GM23338 (cell line): ENCODE measurements around the gene BTBD16. TPM values are rescaled to one million over a fixed set of nuclear protein-coding genes. Genes with fewer than 3 reads are reported as not detected.

Experiments
- ATAC-seq: fragments of 200-7000 bp; cut with Tn5 transposase; 3 replicates; pipeline ENCODE4 v1.9.1; 2020
- DNase-seq: peaks from one replicate; pipeline ENCODE4 v3.0.0-alpha.2; 2015; ENCODE audit warnings: low spot score
- H2AFZ ChIP-seq: fragments of 200-600 bp; sonication (generic); 2 replicates; pipeline ENCODE4 v1.8.0; 2016; ENCODE audit warnings: antibody characterized with exemption, mild to moderate bottlenecking, moderate library complexity
- H3F3A ChIP-seq: fragments of 200-600 bp; sonication (generic); replicated peaks from 2 replicates; pipeline ENCODE4 v1.8.0; 2017; ENCODE audit warnings: antibody characterized with exemption, mixed run types, low read depth
- H3K27ac ChIP-seq: fragments of 200-600 bp; sonication (generic); 2 replicates; pipeline ENCODE4 v1.6.1; 2016; ENCODE audit warnings: low read depth
- H3K27me3 ChIP-seq: fragments of 200-600 bp; sonication (generic); 2 replicates; pipeline ENCODE4 v1.8.0; 2016; ENCODE audit warnings: mild to moderate bottlenecking, mixed run types, moderate library complexity; ENCODE audit not compliant: insufficient read depth
- H3K36me3 ChIP-seq: fragments of 200-600 bp; sonication (generic); 2 replicates; pipeline ENCODE4 v1.8.0; 2016; ENCODE audit warnings: mild to moderate bottlenecking; ENCODE audit not compliant: insufficient read depth
- H3K4me1 ChIP-seq: fragments of 200-600 bp; sonication (generic); 2 replicates; pipeline ENCODE4 v1.8.0; 2016; ENCODE audit warnings: mild to moderate bottlenecking, moderate library complexity; ENCODE audit not compliant: insufficient read depth
- H3K4me2 ChIP-seq: fragments of 200-600 bp; sonication (generic); 2 replicates; pipeline ENCODE4 v1.7.1; 2017; ENCODE audit warnings: mixed run types
- H3K4me3 ChIP-seq: fragments of 200-600 bp; sonication (generic); 2 replicates; pipeline ENCODE4 v1.6.1; 2016; ENCODE audit warnings: mixed run types
- H3K79me2 ChIP-seq: fragments of 200-600 bp; sonication (generic); replicated peaks from 2 replicates; pipeline ENCODE4 v1.8.0; 2017; ENCODE audit warnings: mild to moderate bottlenecking; ENCODE audit not compliant: insufficient read depth
- H3K9me2 ChIP-seq: fragments of 200-600 bp; sonication (generic); 2 replicates; pipeline ENCODE4 v1.8.0; 2017; ENCODE audit not compliant: insufficient read depth
- H4K20me1 ChIP-seq: fragments of 200-600 bp; sonication (generic); replicated peaks from 2 replicates; pipeline ENCODE4 v1.8.0; 2017; ENCODE audit warnings: mild to moderate bottlenecking; ENCODE audit not compliant: insufficient read depth
- H3K27ac Mint-ChIP-seq: 2 replicates; pipeline ENCODE4 v1.8.0; 2020; ENCODE audit warnings: inconsistent platforms, mild to moderate bottlenecking, moderate library complexity, mixed read lengths
- H3K27me3 Mint-ChIP-seq: 3 replicates; pipeline ENCODE4 v1.8.0; 2022; ENCODE audit warnings: low read depth, mild to moderate bottlenecking, moderate library complexity, mixed read lengths, inconsistent platforms; ENCODE audit not compliant: insufficient read depth, poor library complexity
- H3K36me3 Mint-ChIP-seq: 3 replicates; pipeline ENCODE4 v1.8.0; 2021; ENCODE audit warnings: low read depth, mild to moderate bottlenecking, inconsistent platforms, moderate library complexity, mixed read lengths
- H3K4me1 Mint-ChIP-seq: 3 replicates; pipeline ENCODE4 v1.8.0; 2020; ENCODE audit warnings: mild to moderate bottlenecking, inconsistent platforms, mixed read lengths
- H3K4me3 Mint-ChIP-seq: 3 replicates; pipeline ENCODE4 v1.8.0; 2021; ENCODE audit warnings: moderate library complexity, mild to moderate bottlenecking, inconsistent platforms, mixed read lengths
- H3K9me3 Mint-ChIP-seq: 3 replicates; pipeline ENCODE4 v1.8.0; 2020; ENCODE audit warnings: moderate library complexity, mild to moderate bottlenecking, inconsistent platforms, mixed read lengths
- CREB1 ChIP-seq: fragments of 250-450 bp; sonication (Bioruptor Pico); IDR thresholded peaks from 2 replicates; pipeline ENCODE4 v1.5.0; 2020; ENCODE audit warnings: low read depth, mild to moderate bottlenecking, moderate library complexity
- ETS1 ChIP-seq: IDR thresholded peaks from 2 replicates; pipeline ENCODE4 v1.6.1; 2016; ENCODE audit warnings: antibody characterized with exemption
- EZH2 ChIP-seq: fragments of 200-600 bp; sonication (generic); IDR thresholded peaks from one replicate; pipeline ENCODE4 v1.8.0; 2017; ENCODE audit warnings: antibody characterized with exemption, mild to moderate bottlenecking, low read depth; ENCODE audit not compliant: unreplicated experiment
- EZH2phosphoT487 ChIP-seq: fragments of 200-600 bp; sonication (generic); IDR thresholded peaks from one replicate; pipeline ENCODE4 v1.8.1; 2018; ENCODE audit warnings: antibody characterized with exemption; ENCODE audit not compliant: unreplicated experiment
- JUNB ChIP-seq: IDR thresholded peaks from one replicate; pipeline ENCODE4 v1.6.1; 2016; ENCODE audit warnings: antibody characterized with exemption; ENCODE audit not compliant: unreplicated experiment
- NANOG ChIP-seq: IDR thresholded peaks from 2 replicates; pipeline ENCODE4 v1.6.1; 2016; ENCODE audit warnings: antibody characterized with exemption, borderline replicate concordance
- POLR2AphosphoS5 ChIP-seq: IDR thresholded peaks from 2 replicates; pipeline ENCODE4 v1.6.1; 2016; ENCODE audit warnings: antibody characterized with exemption, low read depth
- REST ChIP-seq: IDR thresholded peaks from one replicate; pipeline ENCODE4 v1.6.1; 2018; ENCODE audit warnings: antibody characterized with exemption; ENCODE audit not compliant: unreplicated experiment
- STAT1 ChIP-seq: IDR thresholded peaks from one replicate; pipeline ENCODE4 v1.6.1; 2016; ENCODE audit warnings: antibody characterized with exemption; ENCODE audit not compliant: unreplicated experiment
- ZNF114 ChIP-seq: fragments of 250-450 bp; sonication (Bioruptor Pico); IDR thresholded peaks from 2 replicates; pipeline ENCODE4 v1.5.0; 2020; ENCODE audit warnings: mild to moderate bottlenecking, moderate library complexity
- ZNF331 ChIP-seq: fragments of 250-450 bp; sonication (Bioruptor Pico); IDR thresholded peaks from 2 replicates; pipeline ENCODE4 v1.5.0; 2020; ENCODE audit warnings: low read depth, mild to moderate bottlenecking, moderate library complexity
- polyA plus RNA-seq: library from polyadenylated mRNA; unstranded; fragments of >200 nt; fragmentation: Nextera tagmentation; extraction: Ambion mirVana; gene quantifications from 2 replicates; pipeline ENCODE4 v1.2.1, GENCODE V29; 2016
- total RNA-seq: library from RNA; depleted of rRNA; stranded (reverse); fragments of >200 nt; shearing (Covaris generic); gene quantifications from 2 replicates; pipeline ENCODE4 v1.2.3, GENCODE V29; 2014
- TF ChIP-seq, protein P1 (sequence below): fragments of 250-450 bp; sonication (Bioruptor Pico); IDR thresholded peaks from 2 replicates; pipeline ENCODE4 v1.5.0; 2020; ENCODE audit warnings: mild to moderate bottlenecking, moderate library complexity

BTBD16 gene
- total and polyA plus RNA-seq, 2 experiments from 2014 or later, result not detected

DNA sequence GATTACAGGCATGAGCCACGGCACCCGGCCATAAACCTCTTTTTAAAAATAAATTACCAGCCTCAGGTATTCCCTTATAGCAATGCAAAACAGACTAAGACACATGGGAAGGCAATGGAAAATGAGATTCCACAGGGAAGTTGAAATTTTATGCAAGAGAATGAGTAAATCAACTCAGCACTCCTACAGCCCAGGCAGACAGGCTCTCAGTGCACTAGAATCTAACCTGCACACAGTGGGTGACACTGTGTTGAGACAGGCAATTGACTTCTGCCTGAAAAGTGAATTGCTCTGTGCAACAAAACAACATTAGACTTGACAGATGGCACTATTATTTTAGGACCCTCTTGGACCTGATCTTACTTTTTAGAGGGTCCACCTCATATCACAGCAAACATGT, 83.3 kb downstream of the BTBD16 start:
- H3K4me3 ChIP-seq, result no peak overlapping the region
- H4K20me1 ChIP-seq, result no peaks in the 10 kb centered on the region
- Mint-ChIP-seq H3K9me3 (peaks cover 10% of the 10 kb centered on the region), H3K36me3 (peaks cover 11% of the 10 kb centered on the region), H3K4me1 (peaks cover 5% of the 10 kb centered on the region), H3K4me3 (no peak overlapping the region), H3K27me3 (peaks cover 1% of the 10 kb centered on the region), H3K27ac (no peak overlapping the region; the same call in 1 of the 2 replicates)
- H3K27ac ChIP-seq, result no peak overlapping the region
- no peak overlapping the region for H3K4me2 ChIP-seq
- no peaks in the 10 kb centered on the region for H3K36me3 ChIP-seq
- DNase-seq, result no peak
- H3F3A ChIP-seq, result no peaks in the 10 kb centered on the region
- no peaks in the 10 kb centered on the region for H3K9me2 ChIP-seq
- TF ChIP-seq, protein P1, sequence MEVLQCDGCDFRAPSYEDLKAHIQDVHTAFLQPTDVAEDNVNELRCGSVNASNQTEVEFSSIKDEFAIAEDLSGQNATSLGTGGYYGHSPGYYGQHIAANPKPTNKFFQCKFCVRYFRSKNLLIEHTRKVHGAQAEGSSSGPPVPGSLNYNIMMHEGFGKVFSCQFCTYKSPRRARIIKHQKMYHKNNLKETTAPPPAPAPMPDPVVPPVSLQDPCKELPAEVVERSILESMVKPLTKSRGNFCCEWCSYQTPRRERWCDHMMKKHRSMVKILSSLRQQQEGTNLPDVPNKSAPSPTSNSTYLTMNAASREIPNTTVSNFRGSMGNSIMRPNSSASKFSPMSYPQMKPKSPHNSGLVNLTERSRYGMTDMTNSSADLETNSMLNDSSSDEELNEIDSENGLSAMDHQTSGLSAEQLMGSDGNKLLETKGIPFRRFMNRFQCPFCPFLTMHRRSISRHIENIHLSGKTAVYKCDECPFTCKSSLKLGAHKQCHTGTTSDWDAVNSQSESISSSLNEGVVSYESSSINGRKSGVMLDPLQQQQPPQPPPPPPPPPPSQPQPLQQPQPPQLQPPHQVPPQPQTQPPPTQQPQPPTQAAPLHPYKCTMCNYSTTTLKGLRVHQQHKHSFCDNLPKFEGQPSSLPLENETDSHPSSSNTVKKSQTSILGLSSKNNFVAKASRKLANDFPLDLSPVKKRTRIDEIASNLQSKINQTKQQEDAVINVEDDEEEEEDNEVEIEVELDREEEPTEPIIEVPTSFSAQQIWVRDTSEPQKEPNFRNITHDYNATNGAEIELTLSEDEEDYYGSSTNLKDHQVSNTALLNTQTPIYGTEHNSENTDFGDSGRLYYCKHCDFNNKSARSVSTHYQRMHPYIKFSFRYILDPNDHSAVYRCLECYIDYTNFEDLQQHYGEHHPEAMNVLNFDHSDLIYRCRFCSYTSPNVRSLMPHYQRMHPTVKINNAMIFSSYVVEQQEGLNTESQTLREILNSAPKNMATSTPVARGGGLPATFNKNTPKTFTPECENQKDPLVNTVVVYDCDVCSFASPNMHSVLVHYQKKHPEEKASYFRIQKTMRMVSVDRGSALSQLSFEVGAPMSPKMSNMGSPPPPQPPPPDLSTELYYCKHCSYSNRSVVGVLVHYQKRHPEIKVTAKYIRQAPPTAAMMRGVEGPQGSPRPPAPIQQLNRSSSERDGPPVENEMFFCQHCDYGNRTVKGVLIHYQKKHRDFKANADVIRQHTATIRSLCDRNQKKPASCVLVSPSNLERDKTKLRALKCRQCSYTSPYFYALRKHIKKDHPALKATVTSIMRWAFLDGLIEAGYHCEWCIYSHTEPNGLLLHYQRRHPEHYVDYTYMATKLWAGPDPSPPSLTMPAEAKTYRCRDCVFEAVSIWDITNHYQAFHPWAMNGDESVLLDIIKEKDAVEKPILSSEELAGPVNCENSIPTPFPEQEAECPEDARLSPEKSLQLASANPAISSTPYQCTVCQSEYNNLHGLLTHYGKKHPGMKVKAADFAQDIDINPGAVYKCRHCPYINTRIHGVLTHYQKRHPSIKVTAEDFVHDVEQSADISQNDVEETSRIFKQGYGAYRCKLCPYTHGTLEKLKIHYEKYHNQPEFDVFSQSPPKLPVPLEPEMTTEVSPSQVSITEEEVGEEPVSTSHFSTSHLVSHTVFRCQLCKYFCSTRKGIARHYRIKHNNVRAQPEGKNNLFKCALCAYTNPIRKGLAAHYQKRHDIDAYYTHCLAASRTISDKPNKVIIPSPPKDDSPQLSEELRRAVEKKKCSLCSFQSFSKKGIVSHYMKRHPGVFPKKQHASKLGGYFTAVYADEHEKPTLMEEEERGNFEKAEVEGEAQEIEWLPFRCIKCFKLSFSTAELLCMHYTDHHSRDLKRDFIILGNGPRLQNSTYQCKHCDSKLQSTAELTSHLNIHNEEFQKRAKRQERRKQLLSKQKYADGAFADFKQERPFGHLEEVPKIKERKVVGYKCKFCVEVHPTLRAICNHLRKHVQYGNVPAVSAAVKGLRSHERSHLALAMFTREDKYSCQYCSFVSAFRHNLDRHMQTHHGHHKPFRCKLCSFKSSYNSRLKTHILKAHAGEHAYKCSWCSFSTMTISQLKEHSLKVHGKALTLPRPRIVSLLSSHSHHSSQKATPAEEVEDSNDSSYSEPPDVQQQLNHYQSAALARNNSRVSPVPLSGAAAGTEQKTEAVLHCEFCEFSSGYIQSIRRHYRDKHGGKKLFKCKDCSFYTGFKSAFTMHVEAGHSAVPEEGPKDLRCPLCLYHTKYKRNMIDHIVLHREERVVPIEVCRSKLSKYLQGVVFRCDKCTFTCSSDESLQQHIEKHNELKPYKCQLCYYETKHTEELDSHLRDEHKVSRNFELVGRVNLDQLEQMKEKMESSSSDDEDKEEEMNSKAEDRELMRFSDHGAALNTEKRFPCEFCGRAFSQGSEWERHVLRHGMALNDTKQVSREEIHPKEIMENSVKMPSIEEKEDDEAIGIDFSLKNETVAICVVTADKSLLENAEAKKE (CRISPR knock-in tag), result no peak
- TF ChIP-seq ZNF114 (CRISPR knock-in tag) (no peak), NANOG (no peak), POLR2AphosphoS5 (no peak), EZH2phosphoT487 (no peak), EZH2 (no peak), STAT1 (no peak), CREB1 (no peak), ZNF331 (no peak), REST (no peak), ETS1 (no peak), JUNB (no peak)
- no peak overlapping the region for H2AFZ ChIP-seq
- H3K27me3 ChIP-seq, result no peaks in the 10 kb centered on the region
- H3K79me2 ChIP-seq, result no peaks in the 10 kb centered on the region
- H3K4me1 ChIP-seq, result no peaks in the 10 kb centered on the region
- ATAC-seq, result no peak
